HG03103 (cell line): ENCODE measurements around the gene ZGRF1.
"Not testable (repeated sequence)": the region's sequence is repeated elsewhere in the genome, so short reads cannot be mapped to it uniquely, and the experiment has no call there.

Experiments
- ATAC-seq: cut with Tn5 transposase; IDR thresholded peaks from one replicate; pipeline ENCODE4 v1.9.1; 2021; ENCODE audit warnings: low read depth; ENCODE audit not compliant: unreplicated experiment

ZGRF1 gene

DNA sequence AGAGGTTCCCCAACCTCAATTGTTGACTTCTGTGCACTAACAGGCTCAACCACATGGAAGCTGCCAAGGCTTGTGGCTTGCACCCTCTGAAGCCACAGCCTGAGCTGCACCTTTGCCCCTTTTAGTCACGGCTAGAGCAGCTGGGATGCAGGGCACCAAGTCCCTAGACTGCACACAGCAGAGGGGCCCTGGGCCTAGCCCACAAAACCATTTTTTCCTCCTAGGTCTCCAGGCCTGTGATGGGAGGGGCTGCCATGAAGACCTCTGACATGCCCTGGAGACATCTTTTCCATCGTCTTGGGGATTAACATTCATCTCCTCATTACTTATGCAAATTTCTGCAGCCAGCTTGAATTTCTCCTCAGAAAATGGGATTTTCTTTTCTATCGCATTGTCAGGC is 145.9 kb downstream of the ZGRF1 start:
- not testable (repeated sequence) for ATAC-seq
